Stimulated activated CD4-positive, alpha-beta T cell treated with anti-CD3 and anti-CD28 coated beads, Interleukin-15, amount 100 ng/mL, for 24 hours (primary cell): ENCODE measurements around the gene CDK5.

Experiments
- DNase-seq: peaks from one replicate; pipeline ENCODE4 v3.0.0-alpha.2; 2020

The CDK5 gene

DNA sequence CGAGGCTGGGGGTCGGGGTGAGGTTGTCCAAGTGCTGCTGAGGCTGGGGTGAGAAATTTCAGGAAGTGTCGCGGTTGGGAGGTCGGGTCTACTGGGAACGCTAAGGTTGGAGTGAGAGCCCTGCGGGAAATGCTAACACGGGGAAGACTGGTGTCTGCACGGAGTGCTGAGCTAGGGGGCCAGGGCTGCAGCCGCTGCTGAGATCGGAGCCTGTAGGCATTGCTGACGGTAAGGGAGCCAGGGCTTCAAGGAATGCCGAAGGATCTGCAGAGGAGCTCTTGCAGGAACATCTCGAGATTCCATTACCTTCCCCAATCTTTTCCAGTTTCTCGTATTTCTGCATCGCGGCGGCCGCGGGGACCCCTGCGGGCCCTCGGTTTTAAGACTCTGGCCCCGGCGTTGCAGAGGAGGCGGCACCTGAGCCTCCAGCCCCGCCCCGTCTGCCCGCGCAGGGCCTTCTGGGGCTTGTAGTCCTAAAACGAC, at the start of gene CDK5:
TSS of gene CDK5 (minus strand) at position 392 of the 483 bp plus-strand sequence. CDS start at position 343, 49 bp downstream.
- DNase-seq, result no peak

DNA sequence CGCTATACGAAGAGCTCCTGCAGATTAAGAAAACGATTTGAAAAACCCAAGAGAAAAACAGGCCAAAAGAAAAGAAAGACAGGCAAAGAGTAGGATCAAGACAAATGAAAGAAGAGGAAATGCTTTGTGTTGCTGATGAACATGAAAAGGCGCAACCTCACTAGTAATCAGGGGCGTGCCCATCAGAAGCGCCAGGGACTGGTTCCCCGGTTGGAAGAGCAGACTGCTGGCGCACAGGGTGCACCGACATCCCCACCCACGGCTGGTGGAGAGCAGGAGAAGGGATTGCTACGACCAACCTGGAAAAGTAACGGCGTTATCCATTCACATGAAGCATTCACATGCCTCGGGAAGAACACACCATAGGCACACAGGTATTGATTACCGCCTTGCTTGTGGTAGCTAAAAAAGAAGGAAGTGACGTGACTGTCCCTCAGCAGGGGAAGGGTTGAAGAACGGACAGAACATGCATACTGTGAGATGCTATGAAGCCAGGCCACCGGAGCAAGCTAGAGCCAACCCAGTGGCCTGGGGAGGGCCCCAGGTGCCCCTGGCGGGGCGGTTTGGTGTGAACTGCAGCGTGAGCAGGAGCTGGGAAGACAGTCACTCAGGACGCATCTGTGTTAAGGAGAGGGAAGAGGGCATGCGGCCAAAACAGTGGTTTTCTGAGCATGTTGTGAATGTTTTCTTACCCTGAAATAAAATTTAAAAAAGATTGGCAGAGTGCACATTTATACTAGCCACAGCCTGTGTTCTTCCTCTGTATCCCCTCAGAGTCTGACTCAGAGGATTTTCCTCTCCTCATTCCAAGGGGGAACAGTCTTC, 46.9 kb upstream of the CDK5 start:
- no peak for DNase-seq

DNA sequence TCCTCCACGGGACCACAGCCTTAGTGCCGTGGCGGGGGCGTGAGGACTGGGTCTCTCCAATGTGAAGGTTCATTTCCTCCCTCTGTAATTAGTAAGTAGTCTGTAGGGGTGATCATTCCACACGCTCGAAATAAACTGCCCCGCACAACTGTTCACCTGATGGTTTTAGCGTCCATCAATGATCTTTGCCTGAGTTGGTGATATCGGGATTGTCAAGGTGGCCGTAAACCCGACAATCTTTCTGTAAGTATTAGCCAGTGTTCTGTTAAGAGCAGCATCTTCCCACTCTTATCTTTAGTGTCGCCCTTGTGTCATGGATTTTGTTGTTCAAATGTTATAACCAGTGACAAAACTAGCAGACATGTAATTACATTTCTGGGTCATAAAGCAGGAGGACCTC, 46.3 kb upstream of the CDK5 start:
- DNase-seq, result no peak

DNA sequence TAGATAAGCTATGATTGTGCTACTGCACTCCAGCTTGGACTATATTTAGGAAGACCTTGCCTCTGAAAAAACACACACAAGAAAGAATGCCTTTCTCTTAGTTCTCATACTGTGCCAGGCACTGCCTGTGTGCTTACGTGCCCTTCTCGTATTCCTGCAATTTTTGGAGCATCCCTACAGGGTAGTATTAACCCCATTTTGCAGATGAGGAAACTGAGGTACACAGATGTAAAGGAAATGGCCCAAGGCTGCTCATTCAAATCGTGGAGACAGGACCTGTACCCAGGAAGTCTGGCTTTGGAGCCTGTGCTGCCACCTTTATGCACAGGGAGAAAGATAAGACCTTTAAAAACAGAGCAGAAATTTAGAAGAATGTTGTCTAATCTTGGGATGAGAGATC, 45.3 kb upstream of the CDK5 start:
- no peak for DNase-seq

DNA sequence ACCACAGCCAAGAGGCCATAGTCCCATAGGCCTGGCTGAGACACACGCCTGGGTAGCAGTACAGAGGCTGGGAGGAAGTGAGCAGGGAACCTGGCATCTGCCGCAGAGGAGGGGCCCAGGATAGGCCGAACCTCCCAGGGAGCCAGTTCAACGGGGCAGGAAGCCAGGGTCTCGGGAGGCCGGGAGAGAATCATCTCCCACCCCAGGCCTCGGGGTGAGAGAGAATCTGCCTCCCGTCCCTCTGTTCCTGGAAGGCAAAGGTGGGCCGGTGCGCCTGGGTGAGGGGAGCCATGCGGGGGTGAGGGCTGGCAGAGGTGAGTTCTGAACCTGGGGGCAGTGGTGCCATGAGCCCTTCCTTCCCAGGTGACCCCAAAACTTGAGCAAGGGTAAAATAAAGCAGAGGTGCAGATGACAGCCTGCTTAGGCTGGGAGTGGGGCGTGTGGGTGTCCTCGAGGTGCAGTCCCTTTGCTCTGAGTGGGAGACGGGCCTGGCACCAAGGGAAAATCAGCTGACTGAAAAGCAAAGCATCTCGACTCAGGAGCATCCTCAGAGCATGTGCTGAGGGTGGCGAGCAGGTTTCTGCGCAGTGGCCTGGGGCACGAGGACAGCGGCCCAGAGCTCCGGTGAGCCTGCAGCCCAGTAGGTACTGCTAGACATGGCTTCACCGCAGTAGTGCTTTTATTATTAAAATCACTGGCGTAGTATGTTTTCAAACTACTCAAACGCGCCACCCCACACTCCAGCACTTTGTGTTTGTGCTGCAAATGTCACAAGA, 44.1 kb upstream of the CDK5 start:
- no peak for DNase-seq

DNA sequence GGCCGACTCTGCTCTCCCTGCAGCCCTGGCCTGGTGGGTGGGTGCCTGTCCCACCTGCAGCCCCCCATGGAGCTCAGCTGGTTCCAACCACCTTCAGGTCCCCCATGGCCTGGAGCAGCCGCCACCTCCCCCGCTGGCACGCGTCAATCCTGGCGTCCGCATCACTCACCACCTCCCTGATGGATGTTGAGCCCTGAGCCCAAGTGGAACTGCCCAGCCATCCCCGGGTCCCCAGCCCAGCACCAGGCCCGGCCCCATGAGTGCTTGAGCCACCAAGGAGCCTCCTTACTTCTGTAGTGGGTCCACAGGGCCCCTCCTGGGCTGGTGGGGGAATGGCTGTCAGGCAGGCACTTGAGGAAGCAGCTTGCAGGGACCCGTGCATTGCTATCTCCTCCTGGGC, 43.2 kb upstream of the CDK5 start:
- DNase-seq, result no peak

DNA sequence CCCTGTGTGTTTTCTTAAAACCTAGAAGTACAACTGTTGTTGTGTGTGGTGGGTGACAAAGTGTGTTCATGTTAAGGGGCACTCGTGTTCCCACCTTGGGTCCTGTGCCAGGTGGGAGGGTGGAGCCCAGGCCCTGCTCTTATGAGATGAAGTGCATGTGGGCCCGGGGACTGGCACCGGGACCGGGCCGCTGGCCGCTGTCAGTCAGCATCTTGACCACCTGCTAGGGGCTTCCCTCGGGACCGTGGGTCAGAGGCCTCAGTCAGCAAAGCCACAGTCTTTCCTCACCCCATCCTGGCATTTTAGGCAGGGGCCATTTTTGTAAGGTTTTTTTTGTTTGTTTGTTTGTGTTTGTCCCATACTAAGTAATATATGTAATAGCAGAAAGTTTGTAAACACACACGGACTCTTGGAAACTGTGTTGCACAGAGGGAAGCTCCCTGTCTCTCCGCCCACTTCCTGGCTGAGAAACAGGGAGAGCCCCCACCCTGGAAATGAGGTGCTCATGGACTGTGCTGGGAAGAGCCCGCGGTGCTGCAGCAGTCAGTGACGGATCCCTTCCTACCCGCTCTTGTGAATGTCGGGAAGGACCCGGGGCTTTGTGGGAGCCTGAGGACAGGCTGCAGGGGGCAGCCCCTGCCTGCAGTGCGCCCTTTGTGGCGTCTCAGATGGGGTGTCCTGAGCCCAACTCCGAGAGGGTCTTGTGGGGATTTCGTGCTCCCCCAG, 42.0 kb upstream of the CDK5 start:
- no peak for DNase-seq

DNA sequence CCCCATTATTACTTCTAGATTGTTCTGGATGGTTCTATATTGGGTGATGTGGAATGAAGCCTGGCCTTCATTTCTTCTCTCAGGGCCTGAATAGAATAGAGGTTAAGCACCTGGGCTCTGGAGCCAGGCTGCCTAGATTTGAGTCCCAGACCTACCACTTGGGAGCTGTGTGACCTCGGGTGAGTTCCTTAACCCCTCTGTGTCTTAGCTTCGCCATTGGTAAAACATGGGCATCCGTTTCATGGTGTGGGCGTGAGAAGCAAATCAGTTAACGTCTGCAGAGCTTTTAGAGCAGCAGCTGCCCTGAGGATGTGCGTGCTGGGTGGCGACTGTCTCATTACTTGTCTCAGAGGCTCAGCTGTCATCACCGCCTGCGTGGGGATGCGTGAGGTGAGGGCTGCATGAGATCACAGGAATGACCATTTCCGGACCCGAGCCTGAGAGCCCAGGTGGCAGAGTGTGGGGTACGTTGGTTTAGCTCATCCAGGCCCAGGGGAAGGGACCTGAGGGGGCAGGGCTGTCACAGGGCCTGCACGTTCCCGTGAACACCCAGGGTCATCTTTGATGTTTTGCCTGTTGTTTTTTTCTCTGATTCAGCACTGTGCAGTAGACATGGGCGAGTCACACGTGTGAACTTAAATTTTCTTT, 38.3 kb upstream of the CDK5 start:
- DNase-seq, result no peak

DNA sequence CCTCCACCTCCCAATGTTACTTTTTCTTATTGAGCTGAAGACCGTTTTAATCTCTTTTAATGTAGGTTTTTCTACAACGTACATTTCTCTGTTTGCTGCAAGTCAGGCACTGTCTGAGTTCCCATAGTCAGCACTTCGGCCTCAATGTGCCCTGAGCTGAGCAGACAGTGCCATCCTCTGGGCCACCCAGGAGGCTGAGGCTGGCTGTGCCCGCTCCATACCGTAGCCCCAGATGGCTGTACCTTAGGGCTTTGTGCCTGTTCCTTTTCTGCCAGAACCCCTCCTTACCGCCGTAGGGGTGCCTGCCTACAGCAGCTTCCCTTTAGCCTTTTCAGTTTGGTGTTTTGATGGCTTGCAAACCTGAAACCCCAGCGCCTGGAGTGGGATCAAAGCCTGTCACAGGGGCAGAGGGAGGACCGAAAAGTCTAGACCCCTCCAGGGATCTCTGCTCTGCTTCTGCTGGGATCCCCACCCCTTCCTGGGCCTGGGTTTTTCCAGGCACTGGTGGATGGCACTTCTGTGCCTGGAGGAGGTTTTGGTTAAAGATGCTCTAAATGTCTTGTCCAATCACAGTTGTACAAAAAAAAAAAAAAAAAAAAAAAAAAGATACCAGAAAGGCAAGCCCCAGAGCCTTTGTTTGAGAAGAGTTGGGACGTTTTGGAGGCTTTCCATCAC, 37.6 kb upstream of the CDK5 start:
- DNase-seq, result no peak

DNA sequence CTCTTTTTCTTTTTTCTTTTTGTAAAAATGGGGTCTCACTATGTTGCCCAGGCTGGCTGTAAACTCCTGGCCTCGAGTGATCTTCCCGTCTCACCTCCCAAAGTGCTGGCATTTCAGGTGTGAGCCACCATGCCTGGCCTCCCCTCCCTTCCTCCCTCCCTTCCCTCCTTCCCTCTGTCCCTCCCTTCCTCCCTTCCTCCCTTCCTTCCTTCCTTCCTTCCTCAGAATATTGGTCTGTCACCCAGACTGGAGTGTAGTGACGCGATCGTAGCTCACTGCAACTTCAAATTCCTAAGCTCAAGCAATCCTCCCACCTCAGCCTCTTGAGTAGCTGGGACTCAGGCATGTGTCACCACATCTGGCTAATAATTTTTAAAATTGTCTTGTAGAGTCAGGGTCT, 37.0 kb upstream of the CDK5 start:
- DNase-seq, result no peak

DNA sequence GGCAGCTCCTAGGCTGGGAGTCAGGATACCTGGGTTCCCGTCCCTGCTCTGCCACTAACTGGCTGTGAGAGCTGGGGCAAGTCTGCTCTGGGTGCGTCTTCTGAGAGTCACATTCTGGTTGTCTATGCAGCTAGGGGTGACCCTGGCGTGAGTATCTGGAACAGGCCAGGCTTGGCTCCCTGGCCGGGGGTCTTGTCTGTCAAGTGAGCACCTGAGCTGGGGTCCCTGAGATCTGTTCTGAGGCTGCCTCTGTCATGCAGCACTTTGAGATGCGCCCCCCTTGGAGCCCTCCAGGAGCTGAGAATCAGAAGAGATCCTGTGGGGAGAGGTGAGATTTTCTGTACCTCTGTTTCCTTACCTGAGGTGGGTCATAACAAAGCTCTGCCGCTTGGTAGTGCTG, 36.1 kb upstream of the CDK5 start:
- no peak for DNase-seq

DNA sequence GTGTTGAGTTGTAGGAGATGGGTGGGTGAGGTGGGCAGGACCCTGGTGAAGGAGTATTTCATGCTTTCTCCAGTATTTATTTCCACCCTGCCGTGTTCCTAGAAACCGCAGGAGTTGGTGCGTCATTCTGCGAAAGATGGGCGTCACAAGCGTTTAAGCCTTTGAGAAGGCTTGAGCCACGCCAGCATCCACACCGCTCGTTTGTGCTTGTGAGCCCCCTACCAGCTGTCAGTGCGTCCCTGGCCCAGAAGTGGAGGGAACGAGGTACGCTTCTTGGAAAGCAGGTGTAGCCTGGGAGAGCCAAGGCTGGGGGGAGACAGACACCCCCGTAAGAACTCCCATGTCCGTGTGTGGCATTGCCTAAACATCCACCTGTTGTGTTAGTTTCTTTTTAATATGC, 34.3 kb upstream of the CDK5 start:
- no peak for DNase-seq

DNA sequence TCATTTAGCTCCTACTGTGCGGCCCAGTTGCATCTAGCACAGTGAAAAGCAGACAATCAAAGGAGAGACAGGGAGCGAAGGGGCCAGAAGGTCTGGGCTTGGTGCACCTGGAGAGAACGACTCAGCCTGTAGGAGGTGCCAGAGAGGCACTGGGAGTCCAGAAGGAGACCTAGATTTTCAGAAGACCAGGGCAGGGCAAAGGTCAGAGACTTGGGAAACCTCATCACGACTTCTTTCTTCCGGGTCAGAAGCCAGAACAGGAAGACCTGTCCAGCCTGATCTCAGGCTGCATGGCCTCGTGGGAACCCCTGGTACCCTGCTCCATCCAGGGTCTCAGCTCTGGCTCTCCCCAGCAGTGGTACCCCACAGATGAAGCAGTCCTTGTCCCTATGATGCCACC, 33.7 kb upstream of the CDK5 start:
- DNase-seq, result peak; percentile 50

DNA sequence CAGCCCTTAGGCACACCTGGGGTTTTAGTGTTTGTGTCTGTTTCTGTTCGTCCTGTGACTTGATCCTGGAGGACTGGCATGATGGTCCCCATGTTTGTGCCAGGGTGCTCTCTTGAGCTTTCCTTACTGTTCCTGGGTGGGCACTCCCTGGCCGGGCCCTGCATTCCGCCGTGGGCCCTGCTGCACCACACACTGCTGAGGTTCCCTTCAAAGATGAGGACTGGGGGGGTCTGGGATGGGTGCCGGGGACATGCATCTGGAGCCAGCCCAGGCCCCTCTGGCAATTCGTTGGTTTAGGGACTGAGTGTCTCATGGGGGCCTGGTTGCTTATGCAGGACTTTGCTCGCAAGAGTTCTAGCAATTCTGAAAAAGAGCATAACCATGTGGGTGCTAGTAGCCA, 33.3 kb upstream of the CDK5 start:
- DNase-seq, result no peak

DNA sequence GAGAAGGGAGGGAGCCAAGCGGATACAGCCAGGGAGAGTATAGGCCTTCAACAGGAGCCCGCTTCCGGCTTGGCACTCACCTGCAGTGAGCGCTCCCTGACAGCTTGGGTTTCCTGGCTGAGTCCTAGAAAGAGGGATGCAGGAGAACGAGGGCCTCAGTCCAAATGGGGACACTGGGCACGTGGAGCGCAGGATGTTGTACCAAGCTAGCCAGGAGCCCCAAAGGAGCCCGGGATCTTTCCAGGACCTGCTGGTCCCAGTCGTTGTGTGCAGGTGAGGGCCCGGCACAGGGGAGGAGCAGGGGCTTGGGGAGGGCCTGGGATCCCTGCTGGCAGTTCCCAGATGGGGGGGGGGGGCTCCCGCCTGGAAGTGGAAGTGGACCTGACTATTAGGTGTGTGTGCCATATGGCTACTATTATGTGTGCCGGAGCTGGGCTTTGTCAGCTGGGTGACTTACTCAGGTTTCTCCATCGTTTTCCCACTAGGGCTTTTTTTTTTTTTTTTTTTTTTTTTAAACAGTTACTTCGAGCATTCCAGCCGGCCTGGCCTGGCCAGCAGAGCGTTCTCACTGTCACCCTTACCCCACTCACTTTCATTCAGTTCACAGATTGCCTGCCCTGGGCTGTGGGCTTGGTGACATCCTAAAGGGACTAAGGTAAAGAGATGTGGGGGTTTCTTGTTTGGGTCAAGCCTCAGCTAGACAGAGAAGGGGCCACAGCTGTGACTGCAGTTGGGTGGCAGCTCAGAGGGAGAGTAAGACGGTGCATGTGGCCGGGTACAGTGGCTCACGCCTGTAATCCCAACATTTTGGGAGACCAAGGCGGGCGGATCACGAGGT, 32.4 kb upstream of the CDK5 start:
- DNase-seq, result no peak

DNA sequence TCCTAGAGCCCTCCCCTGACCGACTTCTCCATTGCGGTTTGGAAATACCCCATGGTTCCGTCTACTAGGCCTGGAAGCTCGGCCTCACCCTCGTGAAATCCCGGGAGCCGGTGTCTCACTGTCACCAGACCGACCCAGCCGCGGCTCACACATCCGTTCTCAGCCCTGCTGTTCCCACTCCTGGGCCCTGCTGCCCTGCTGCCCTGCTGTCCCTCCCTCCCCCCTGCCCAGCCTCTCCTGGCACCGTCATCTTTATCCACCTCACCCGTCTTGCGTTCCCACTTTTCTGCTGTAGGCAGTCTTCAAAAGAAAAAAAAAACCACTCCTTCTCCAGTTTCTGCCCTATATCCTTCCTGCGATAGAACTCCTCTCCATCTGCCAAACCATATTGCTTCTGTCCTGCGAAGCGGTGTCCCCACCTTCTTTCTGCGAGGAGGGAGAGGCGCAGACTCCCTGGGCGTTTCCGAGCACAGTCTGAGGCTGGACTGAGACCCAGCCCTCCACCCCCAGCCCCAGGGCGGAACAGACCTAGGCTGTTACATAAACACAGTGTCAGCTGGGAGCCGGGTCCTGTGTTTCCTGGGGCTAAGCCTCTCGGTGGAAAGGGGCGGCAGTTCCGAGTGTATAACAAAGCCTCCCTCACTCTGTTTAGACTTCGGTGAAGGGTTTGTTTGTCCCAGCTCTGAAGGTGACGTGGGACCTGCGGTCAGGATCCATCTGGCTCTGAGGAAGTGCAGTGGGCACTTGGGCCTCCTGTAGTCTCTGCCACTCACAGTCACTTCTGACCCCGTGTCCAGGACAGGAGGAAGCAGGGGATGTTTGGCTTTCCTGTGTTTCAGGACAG, 31.4 kb upstream of the CDK5 start:
- peak; percentile 30 for DNase-seq

DNA sequence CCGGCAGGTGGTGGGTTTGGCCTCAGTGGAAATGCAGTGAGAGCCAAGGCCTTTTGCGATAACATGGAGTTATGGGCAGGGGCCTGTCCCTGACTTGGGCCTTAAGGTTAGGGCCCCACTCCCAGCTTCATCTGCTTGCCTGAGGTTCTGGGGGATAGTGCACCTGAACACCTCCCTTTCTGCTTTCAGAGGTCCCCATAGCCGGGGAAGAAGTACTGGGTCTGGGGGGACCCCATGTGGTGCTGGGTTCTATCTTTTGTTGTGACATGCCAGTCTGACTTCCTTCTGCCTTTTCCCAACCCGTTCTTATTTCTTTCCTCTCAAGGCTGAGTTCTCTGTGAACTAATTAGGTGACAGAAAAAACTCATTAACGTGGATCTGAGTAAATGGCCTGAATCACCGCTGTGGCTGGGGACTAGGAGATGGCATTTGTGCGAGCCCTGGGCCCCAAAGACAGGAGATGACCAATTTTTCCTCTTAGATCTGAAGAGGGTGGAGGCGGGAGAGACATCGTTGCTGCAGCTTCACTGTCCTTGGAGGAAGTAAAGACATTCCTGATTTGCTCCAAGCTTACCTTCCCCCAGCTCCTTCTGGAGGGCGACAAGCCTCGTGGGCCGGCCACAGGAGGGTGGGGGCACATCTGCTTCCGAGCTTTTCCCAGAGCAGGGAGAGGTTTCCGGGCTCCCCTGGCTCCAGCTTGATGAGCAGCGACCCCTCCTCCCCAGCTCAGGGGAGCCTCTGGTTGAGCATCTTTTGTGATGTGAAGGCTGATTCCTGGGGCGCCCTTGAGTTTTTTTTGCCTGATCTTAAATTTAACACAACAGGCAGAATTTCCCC, 30.5 kb upstream of the CDK5 start:
- no peak for DNase-seq

DNA sequence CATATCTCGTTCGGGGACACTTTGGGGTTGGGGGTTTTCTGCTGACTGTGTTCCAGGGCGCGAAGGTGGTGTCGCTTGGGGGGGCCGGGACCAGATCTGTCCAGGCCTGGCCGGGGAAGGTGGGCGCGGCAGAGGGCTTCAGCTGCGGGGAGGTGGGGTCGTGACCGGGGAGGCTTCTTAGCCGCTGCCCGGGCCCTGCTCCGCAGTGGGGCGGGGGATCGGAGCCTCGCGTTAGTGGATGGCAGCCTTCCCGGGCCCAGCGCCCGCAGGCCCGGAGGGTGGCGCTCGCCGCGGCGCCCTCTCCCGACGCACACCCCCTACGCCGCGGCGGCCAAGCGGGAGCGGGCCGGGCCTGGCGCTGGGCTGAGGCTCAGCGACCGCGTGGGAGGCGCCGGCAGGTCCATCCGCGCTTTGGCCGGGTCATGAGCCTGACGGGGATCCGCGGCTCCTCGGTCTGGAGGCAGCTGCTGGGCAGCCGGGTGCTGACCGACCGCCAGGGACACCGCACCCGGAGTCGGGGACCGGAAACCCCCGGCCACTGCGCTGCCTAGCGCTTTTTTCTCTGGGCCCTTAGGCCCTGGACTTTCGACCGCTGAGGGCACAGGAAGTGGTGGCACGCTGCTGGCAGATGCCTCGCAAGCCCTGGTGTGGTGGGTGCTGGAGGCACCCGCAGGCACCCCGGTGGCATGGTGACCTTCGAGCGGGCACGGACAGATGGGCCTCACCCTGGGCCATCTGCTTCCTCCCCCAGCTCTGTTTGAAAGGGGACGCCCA, 29.7 kb upstream of the CDK5 start:
- peak; percentile 55 for DNase-seq

DNA sequence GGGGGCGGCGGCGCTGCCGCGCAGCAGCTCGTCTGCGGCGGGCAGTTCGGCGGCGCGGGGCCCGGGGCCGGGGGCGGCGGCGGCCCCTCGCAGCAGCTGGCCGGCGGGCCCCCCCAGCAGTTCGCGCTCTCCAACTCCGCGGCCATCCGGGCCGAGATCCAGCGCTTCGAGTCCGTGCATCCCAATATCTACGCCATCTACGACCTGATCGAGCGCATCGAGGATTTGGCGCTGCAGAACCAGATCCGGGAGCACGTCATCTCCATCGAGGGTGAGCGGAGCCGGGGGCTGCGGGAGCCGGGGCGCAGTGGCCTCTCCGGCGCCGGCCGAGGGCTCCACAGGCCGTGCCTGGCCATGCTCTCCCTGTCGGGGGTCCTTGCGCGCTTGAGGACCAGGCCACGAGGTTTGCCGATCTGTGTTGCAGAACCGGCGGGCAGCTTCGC, 29.1 kb upstream of the CDK5 start:
- peak; percentile 56 for DNase-seq
